HCT116 (cell line): Measurements from ENCODE around the gene ST7.

ENCODE experiments used
- CTCF ChIP-seq, 3 experiments: fragments of 200-600 bp in 1 of 3; sonication (generic) in 1 of 3; IDR thresholded peaks in 2 of 3; conservative IDR thresholded peaks in 1 of 3; 2 replicates each; pipeline ENCODE4 v1.5.1; 2012 to 2017; ENCODE audit warnings: low read depth in 2 of 3, low read length in 2 of 3, antibody characterized with exemption in 1 of 3, borderline replicate concordance in 1 of 3, control low read depth in 1 of 3, mild to moderate bottlenecking in 1 of 3, mixed read lengths in 1 of 3, mixed run types in 1 of 3, moderate library complexity in 1 of 3; ENCODE audit not compliant: insufficient read depth in 1 of 3
- EZH2 ChIP-seq: fragments of 200-600 bp; sonication (generic); IDR thresholded peaks from 2 replicates; pipeline ENCODE4 v1.6.1; 2017; ENCODE audit warnings: antibody characterized with exemption, mixed run types
- POLR2A ChIP-seq: IDR thresholded peaks from 2 replicates; pipeline ENCODE4 v1.7.0; 2011; ENCODE audit warnings: borderline replicate concordance; ENCODE audit not compliant: insufficient read depth, insufficient read length; ENCODE audit errors: extremely low read depth
- POLR2AphosphoS5 ChIP-seq: IDR thresholded peaks from 2 replicates; pipeline ENCODE4 v1.6.1; 2011; ENCODE audit warnings: mild to moderate bottlenecking, low read depth, low read length, moderate library complexity
- RAD21 ChIP-seq: IDR thresholded peaks from 2 replicates; pipeline ENCODE4 v1.6.1; 2012; ENCODE audit warnings: low read depth, mild to moderate bottlenecking
- REST ChIP-seq: IDR thresholded peaks from 2 replicates; pipeline ENCODE4 v1.6.1; 2012; ENCODE audit warnings: low read depth
- SIN3A ChIP-seq: IDR thresholded peaks from 2 replicates; pipeline ENCODE4 v1.6.1; 2012; ENCODE audit warnings: low read depth

- TF ChIP-seq CTCF (IDR thresholded peaks at IDR 0.05 in 2 of 3, conservative IDR thresholded peaks at IDR 0.05 in 1 of 3; ENCODE audit: borderline replicate concordance in 1 of 3, insufficient read depth in 1 of 3, low read depth in 2 of 3, low read length in 2 of 3) (no peak), REST (no peak), EZH2 (no peak), POLR2A (no peak), SIN3A (no peak), POLR2AphosphoS5 (no peak), RAD21 (no peak)
Measured at GRCh38 chr7:117090791-117091190, 137.5 kb downstream of the ST7 start.
